Cardiac septum (tissue), 1 donor: ENCODE data around the gene PISD. TPM values are rescaled to one million over a fixed set of nuclear protein-coding genes. Genes with fewer than 3 reads are reported as not detected.

Experiments used
- DNase-seq: peaks from one replicate; pipeline ENCODE4 v3.0.0-alpha.2; 2020; ENCODE audit warnings: low spot score
- intact Hi-C: fragments of 100-400 bp; cut with DNase I; formaldehyde crosslinking; loops from one replicate; pipeline ENCODE4 v1.14.0; 2022
- microRNA-seq: library from miRNA; unstranded; fragments of <30 nt; microRNA quantifications from one replicate; pipeline ENCODE4 v1.2.0, GENCODE V29; 2020
- total RNA-seq: library from RNA; stranded (reverse); fragmentation: NEBNext Ultra II Directional; extraction: Animal tissue kit (Norgen Biotek cat#: 25700); gene quantifications from one replicate; pipeline ENCODE4 v1.2.1, GENCODE V29; 2021
- donor health status: DM: no; HTN: no; CAD: no.

The PISD gene
- total RNA-seq, 1 donor from 2014 or later, result 20.2 TPM

- intact Hi-C loops, result no loop called here
Measured at GRCh38 chr22:31586137-31586920, 75.7 kb downstream of the PISD start.

GRCh38 chr22:31585161-31585859, 76.7 kb downstream of the PISD start:
- no peak for DNase-seq
- intact Hi-C loops, result no loop called here

More at GRCh38 chr22:31586137-31586920, 75.7 kb downstream of the PISD start:
- DNase-seq, result no peak

DNA sequence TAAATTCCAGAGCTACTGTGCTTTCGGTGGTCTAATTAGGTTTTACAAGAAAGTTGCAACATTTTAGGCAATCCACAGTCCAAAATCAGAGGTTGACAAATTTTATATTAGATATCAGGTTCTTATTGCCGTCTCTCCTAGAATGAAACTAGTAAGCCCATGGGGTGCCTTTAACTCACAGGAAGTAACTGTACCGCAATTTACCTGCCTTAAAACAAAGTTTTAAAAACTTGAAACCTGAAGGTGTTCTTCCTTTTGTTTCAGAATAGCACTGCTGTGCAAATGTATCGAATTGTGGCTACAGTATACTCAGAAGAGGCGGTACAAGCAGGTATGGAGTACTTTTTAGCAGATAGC, 77.2 kb downstream of the PISD start:
- intact Hi-C loops, result no loop called here
- DNase-seq, result no peak

DNA sequence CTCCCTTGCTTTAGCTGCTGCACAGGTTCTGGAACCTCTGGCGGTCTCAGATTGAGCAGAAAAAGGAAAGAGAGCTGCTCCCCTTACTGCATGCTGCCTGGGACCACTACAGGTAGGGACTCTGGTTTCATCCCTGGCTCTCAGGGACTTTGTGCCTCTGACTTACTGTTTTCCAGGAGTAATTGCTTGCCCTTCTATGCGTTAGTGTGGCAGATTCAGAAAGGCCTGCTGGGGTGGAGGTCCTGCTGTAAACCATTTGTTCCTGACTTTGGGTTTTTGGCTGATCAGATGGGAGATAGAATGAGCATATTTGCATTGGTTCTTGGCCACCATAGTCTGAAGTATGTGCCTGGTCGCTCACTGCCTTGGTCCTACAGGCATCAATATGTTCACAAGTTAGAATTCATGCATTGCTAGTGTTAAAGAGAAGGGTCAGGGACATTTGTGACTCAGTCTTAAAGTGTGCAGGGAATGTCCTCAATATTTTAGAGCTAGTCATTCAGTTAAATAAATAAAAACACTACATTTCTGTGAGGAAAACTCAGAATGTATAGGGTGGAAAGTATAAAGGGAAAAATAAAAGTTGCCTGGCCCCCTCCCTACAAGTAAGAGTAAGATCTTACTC, 78.0 kb downstream of the PISD start:
- intact Hi-C loops, result no loop called here

DNA sequence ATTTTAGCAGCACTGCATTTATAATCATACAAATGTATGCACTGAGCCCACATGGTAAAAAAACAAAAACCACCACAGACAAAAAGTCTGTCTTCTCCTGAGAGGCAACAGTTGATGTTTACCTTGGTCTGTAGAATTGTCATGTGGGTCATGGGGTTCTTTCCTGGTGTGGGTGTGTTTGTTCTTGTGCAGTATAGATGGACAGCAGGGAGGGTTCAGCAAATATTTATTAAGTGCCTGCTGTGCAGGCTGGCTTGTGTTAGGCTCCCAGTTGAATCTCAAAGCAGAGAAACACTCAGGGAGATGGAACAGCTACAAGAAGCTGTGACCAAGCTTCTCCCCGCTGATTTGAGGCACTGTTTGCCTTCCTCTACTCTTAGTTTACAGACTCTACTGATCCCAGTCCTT, 82.2 kb downstream of the PISD start:
- intact Hi-C loops, result no loop called here
- no peak for DNase-seq

More for the DNA sequence above, 78.0 kb downstream of the PISD start:
- no peak for DNase-seq

- intact Hi-C loops, result no loop called here
Measured at GRCh38 chr22:31578171-31578570, 83.8 kb downstream of the PISD start.

GRCh38 chr22:31577711-31578110, 84.3 kb downstream of the PISD start:
- intact Hi-C loops, result no loop called here

More at GRCh38 chr22:31578171-31578570, 83.8 kb downstream of the PISD start:
- DNase-seq, result no peak

DNA sequence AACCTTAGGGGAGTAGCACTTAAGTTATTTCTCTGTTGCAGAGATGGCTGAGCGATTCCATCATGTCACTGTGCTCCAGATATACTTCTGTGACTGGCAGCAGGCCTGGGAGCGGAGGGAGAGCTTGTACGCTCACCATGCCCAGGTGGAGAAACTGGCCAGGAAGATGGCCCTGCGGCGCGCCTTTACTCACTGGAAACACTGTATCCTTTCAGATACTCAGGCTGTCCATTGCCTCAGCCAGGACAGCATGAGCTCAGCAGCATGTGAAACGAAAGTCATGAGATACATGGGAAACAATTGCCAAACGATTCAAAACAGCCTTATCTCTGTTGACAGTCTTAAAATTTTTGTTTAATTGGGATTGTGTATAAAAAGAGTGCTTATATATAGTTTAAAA, 86.8 kb downstream of the PISD start:
- no peak for DNase-seq
- intact Hi-C loops, result no loop called here

More at GRCh38 chr22:31577711-31578110, 84.3 kb downstream of the PISD start:
- no peak for DNase-seq

GRCh38 chr22:31574055-31574670, 87.9 kb downstream of the PISD start:
- no peak for DNase-seq
- intact Hi-C loops, result no loop called here

GRCh38 chr22:31572939-31573338, 89.1 kb downstream of the PISD start:
- DNase-seq, result no peak
- intact Hi-C loops, result no loop called here

DNA sequence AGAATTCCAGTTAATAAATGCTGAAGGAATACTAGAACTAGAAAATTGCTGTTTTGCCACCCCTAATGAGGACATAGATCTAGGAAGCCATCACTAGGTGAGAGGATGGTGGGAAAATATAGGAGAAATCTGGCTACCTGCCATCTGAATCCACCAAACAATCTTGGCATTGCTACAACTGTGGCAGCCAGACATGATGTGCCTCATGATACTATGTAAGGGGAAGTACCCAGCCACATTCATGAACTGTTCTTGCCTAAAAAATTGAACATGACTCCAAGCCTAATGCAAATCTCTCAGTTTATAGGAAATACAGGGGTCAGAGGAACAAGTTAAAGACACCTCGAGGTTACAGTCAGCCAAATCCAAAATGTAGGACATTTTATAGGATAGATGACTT, 92.9 kb downstream of the PISD start:
- intact Hi-C loops, result no loop called here
- no peak for DNase-seq

Small RNAs within 50 kb of the gene (microRNA-seq; reads per million reads assigned to microRNA genes)
- gene MIR7109, result not detected

Other genes with a start within 250 kb of the PISD start
- 30.3 TPM for gene EIF4ENIF1, start 172.4 kb downstream of the PISD start, total RNA-seq
- gene SFI1, start 165.7 kb downstream of the PISD start, total RNA-seq, result 8.6 TPM
- 16.1 TPM for gene PRR14L, start 87.9 kb upstream of the PISD start, total RNA-seq
- 11.8 TPM for gene DEPDC5, start 91.8 kb upstream of the PISD start, total RNA-seq